A549 (cell line): ENCODE measurements around the gene C1QL1. TPM values are rescaled to one million over a fixed set of nuclear protein-coding genes. Genes with fewer than 3 reads are reported as not detected.

Source experiments
- CHD2 ChIP-seq: fragments of 150-350 bp; IDR thresholded peaks from 2 replicates; pipeline ENCODE4 v1.6.1; 2014; ENCODE audit warnings: low read length; ENCODE audit not compliant: partially characterized antibody
- FOSB ChIP-seq: fragments of 250-450 bp; sonication (Bioruptor Pico); IDR thresholded peaks from 2 replicates; pipeline ENCODE4 v1.5.0; 2020; ENCODE audit warnings: mild to moderate bottlenecking, moderate library complexity
- HOXA7 ChIP-seq: fragments of 250-450 bp; sonication (Bioruptor Pico); IDR thresholded peaks from 2 replicates; pipeline ENCODE4 v1.5.0; 2020; ENCODE audit warnings: mild to moderate bottlenecking, moderate library complexity
- HOXB13 ChIP-seq: fragments of 250-450 bp; sonication (Bioruptor Pico); IDR thresholded peaks from 2 replicates; pipeline ENCODE4 v1.5.0; 2020; ENCODE audit warnings: low read depth, mild to moderate bottlenecking, moderate library complexity
- HOXB5 ChIP-seq: fragments of 250-450 bp; sonication (Bioruptor Pico); IDR thresholded peaks from 2 replicates; pipeline ENCODE4 v1.5.0; 2020; ENCODE audit warnings: mild to moderate bottlenecking, moderate library complexity
- JUNB ChIP-seq: fragments of >200 bp; sonication (Bioruptor Twin); formaldehyde crosslinking; IDR thresholded peaks from 2 replicates; pipeline ENCODE4 v1.6.1; 2016
- MAFK ChIP-seq: fragments of 450-650 bp; IDR thresholded peaks from 2 replicates; pipeline ENCODE4 v1.6.1; 2014; ENCODE audit not compliant: partially characterized antibody
- MAZ ChIP-seq: fragments of 150-350 bp; IDR thresholded peaks from 2 replicates; pipeline ENCODE4 v1.6.1; 2014; ENCODE audit warnings: antibody characterized with exemption, low read depth, low read length, borderline replicate concordance
- NPAS2 ChIP-seq: fragments of 250-450 bp; sonication (Bioruptor Pico); IDR thresholded peaks from 2 replicates; pipeline ENCODE4 v1.8.0; 2022; ENCODE audit warnings: mild to moderate bottlenecking, moderate library complexity, borderline replicate concordance
- PHF8 ChIP-seq: fragments of 200-600 bp; sonication (generic); IDR thresholded peaks from 2 replicates; pipeline ENCODE4 v1.6.1; 2016; ENCODE audit warnings: low read depth, mild to moderate bottlenecking, antibody characterized with exemption, moderate library complexity, borderline replicate concordance
- POLR2A ChIP-seq: IDR thresholded peaks from 2 replicates; pipeline ENCODE4 v1.6.1; 2012; ENCODE audit warnings: mild to moderate bottlenecking, low read length
- RCOR1 ChIP-seq: fragments of 150-350 bp; IDR thresholded peaks from 2 replicates; pipeline ENCODE4 v1.6.1; 2014; ENCODE audit warnings: antibody characterized with exemption, low read length, low read depth
- SMC3 ChIP-seq: fragments of >200 bp; sonication (Bioruptor Twin); formaldehyde crosslinking; IDR thresholded peaks from 3 replicates; pipeline ENCODE4 v1.6.1; 2018; ENCODE audit warnings: inconsistent platforms
- SREBF2 ChIP-seq: fragments of 450-650 bp; IDR thresholded peaks from 2 replicates; pipeline ENCODE4 v1.6.1; 2014; ENCODE audit warnings: mild to moderate bottlenecking, moderate library complexity
- TP53 ChIP-seq: fragments of 250-450 bp; sonication (Bioruptor Pico); IDR thresholded peaks from 2 replicates; pipeline ENCODE4 v1.5.0; 2021; ENCODE audit warnings: mild to moderate bottlenecking, moderate library complexity
- ZC3H11A ChIP-seq: fragments of 450-650 bp; IDR thresholded peaks from 2 replicates; pipeline ENCODE4 v1.6.1; 2014; ENCODE audit warnings: antibody characterized with exemption, mild to moderate bottlenecking
- ZNF302 ChIP-seq: fragments of 250-450 bp; sonication (Bioruptor Pico); IDR thresholded peaks from 2 replicates; pipeline ENCODE4 v1.9.0; 2021; ENCODE audit warnings: inconsistent platforms, mild to moderate bottlenecking, moderate library complexity
- polyA plus RNA-seq, 4 experiments: library from polyadenylated mRNA; depleted of rRNA in 3 of 4; stranded (reverse); fragments of >200 nt; fragmentation: RNase III in 1 of 4; extraction: RNeasy Plus Mini Kit Qiagen cat#74134 plus additional on column Dnase treatment in 1 of 4; gene quantifications; 2 replicates in 3 of 4; 3 replicates in 1 of 4; pipeline ENCODE4 v1.2.3, GENCODE V29; 2011 to 2017
- TF ChIP-seq, protein P1 (sequence below): fragments of 200-600 bp; sonication (generic); IDR thresholded peaks from 2 replicates; pipeline ENCODE4 v1.6.1; 2016; ENCODE audit warnings: antibody characterized with exemption, mild to moderate bottlenecking, moderate library complexity
- TF ChIP-seq, protein P2 (sequence below): fragments of 450-650 bp; IDR thresholded peaks from 2 replicates; pipeline ENCODE4 v1.6.1; 2014; ENCODE audit warnings: antibody characterized with exemption
- TF ChIP-seq, protein P3 (sequence below): fragments of 250-450 bp; sonication (Bioruptor Pico); IDR thresholded peaks from 2 replicates; pipeline ENCODE4 v1.5.0; 2021; ENCODE audit warnings: mild to moderate bottlenecking, moderate library complexity, borderline replicate concordance
- TF ChIP-seq, protein P4 (sequence below): fragments of >200 bp; sonication (Bioruptor Twin); formaldehyde crosslinking; IDR thresholded peaks from 3 replicates; pipeline ENCODE4 v1.5.1; 2016
- TF ChIP-seq, protein P5 (sequence below): fragments of >200 bp; sonication (Bioruptor Twin); formaldehyde crosslinking; IDR thresholded peaks from 2 replicates; pipeline ENCODE4 v1.6.1; 2016

The C1QL1 gene
- polyA plus RNA-seq, 2 of the 4 experiments (the other 2 are of a cell fraction) = 2.6 to 8.5 TPM

DNA sequence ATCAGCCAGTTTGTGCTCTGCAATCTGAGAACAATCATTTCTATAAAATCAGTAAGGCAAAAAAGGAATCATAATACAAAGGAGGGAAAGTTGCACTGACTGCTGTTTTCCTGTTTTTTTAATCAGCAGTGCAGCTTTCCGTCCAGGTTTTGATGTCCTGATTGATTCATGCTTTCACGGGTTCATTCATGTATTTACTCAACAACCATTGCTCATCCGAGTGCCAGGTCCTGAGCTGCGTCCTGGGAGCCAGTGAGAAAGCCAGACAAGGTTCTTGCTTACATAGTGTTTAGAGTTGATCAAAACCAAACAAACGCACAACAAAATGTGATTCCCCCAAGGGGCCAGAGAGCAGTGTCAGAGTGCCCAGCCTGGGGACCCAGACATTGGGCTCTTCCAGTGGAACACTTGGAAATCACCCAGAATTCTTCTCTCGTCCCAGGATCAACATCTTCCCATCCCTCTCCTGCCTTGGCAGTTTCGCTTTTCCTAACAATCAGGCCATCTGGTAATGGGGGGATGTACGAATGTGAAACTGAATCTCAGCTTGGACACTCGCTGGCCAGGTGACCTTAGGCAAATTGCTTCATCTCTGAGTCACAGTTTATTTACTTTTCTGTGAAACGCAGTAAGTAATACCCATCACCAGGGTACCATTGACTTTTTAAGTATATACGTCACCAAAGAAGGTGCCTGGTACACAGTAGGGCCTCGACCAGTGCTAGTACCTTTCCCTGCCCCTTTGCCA, 13.3 kb upstream of the C1QL1 start (continued):
- TF ChIP-seq, protein P1, sequence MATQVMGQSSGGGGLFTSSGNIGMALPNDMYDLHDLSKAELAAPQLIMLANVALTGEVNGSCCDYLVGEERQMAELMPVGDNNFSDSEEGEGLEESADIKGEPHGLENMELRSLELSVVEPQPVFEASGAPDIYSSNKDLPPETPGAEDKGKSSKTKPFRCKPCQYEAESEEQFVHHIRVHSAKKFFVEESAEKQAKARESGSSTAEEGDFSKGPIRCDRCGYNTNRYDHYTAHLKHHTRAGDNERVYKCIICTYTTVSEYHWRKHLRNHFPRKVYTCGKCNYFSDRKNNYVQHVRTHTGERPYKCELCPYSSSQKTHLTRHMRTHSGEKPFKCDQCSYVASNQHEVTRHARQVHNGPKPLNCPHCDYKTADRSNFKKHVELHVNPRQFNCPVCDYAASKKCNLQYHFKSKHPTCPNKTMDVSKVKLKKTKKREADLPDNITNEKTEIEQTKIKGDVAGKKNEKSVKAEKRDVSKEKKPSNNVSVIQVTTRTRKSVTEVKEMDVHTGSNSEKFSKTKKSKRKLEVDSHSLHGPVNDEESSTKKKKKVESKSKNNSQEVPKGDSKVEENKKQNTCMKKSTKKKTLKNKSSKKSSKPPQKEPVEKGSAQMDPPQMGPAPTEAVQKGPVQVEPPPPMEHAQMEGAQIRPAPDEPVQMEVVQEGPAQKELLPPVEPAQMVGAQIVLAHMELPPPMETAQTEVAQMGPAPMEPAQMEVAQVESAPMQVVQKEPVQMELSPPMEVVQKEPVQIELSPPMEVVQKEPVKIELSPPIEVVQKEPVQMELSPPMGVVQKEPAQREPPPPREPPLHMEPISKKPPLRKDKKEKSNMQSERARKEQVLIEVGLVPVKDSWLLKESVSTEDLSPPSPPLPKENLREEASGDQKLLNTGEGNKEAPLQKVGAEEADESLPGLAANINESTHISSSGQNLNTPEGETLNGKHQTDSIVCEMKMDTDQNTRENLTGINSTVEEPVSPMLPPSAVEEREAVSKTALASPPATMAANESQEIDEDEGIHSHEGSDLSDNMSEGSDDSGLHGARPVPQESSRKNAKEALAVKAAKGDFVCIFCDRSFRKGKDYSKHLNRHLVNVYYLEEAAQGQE = no peak
- TF ChIP-seq MAZ = no peak
- no peak for TF ChIP-seq HOXA7 (CRISPR knock-in tag)
- TF ChIP-seq NPAS2 = no peak
- TF ChIP-seq, protein P2, sequence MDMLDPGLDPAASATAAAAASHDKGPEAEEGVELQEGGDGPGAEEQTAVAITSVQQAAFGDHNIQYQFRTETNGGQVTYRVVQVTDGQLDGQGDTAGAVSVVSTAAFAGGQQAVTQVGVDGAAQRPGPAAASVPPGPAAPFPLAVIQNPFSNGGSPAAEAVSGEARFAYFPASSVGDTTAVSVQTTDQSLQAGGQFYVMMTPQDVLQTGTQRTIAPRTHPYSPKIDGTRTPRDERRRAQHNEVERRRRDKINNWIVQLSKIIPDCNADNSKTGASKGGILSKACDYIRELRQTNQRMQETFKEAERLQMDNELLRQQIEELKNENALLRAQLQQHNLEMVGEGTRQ = peak; percentile 66
- TF ChIP-seq CHD2 = no peak
- TF ChIP-seq ZNF302 (CRISPR knock-in tag) = no peak
- no peak for TF ChIP-seq POLR2A
- TF ChIP-seq MAFK = no peak
- TF ChIP-seq TP53 (CRISPR knock-in tag) = no peak
- peak; percentile 90 for TF ChIP-seq JUNB
- TF ChIP-seq, protein P3, sequence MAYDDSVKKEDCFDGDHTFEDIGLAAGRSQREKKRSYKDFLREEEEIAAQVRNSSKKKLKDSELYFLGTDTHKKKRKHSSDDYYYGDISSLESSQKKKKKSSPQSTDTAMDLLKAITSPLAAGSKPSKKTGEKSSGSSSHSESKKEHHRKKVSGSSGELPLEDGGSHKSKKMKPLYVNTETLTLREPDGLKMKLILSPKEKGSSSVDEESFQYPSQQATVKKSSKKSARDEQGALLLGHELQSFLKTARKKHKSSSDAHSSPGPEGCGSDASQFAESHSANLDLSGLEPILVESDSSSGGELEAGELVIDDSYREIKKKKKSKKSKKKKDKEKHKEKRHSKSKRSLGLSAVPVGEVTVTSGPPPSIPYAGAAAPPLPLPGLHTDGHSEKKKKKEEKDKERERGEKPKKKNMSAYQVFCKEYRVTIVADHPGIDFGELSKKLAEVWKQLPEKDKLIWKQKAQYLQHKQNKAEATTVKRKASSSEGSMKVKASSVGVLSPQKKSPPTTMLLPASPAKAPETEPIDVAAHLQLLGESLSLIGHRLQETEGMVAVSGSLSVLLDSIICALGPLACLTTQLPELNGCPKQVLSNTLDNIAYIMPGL (CRISPR knock-in tag) = no peak
- no peak for TF ChIP-seq FOSB (CRISPR knock-in tag)
- TF ChIP-seq, protein P4, sequence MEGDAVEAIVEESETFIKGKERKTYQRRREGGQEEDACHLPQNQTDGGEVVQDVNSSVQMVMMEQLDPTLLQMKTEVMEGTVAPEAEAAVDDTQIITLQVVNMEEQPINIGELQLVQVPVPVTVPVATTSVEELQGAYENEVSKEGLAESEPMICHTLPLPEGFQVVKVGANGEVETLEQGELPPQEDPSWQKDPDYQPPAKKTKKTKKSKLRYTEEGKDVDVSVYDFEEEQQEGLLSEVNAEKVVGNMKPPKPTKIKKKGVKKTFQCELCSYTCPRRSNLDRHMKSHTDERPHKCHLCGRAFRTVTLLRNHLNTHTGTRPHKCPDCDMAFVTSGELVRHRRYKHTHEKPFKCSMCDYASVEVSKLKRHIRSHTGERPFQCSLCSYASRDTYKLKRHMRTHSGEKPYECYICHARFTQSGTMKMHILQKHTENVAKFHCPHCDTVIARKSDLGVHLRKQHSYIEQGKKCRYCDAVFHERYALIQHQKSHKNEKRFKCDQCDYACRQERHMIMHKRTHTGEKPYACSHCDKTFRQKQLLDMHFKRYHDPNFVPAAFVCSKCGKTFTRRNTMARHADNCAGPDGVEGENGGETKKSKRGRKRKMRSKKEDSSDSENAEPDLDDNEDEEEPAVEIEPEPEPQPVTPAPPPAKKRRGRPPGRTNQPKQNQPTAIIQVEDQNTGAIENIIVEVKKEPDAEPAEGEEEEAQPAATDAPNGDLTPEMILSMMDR = no peak
- TF ChIP-seq PHF8 = no peak
- no peak for TF ChIP-seq SMC3
- TF ChIP-seq, protein P5, sequence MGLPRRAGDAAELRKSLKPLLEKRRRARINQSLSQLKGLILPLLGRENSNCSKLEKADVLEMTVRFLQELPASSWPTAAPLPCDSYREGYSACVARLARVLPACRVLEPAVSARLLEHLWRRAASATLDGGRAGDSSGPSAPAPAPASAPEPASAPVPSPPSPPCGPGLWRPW = peak; percentile 76; the same call in 1 of the 2 replicates
- TF ChIP-seq HOXB5 (CRISPR knock-in tag) = 0 out of 2 replicates have a peak, but pooled peaks have one; percentile 25
- no peak for TF ChIP-seq HOXB13 (CRISPR knock-in tag)
- no peak for TF ChIP-seq RCOR1
- TF ChIP-seq ZC3H11A = no peak
- TF ChIP-seq SREBF2 = no peak
- TF ChIP-seq, all 56 proteins: peak for 12
